Activated T-helper 1 cell treated with Interleukin-2 at 50 U/mL for 16 hours (primary cell): ENCODE results near the gene FBXW12.

Experiments used
- DNase-seq: peaks from one replicate; pipeline ENCODE4 v3.0.0-alpha.2; 2020; ENCODE audit warnings: low read depth

Gene FBXW12

DNA sequence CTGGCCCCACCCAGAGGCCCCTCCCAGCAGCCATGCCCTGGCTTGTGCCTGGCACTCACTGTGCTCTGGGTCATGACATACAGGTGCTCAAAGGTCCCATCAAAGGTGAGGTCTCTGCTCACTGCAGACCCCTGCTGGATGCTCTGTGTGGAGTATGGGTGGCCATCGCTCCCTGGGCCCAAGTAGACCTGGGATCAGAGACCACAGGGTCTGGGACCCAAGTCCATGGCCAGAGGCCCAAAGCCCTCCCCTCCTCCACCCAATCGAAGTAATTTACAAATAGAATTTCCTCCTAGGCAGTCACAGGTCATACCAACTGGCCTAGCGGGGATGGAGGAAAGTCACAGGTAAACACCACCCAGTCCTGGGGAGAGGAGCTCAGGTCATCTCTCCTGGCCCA, 50.3 kb downstream of the FBXW12 start:
- DNase-seq = no peak

DNA sequence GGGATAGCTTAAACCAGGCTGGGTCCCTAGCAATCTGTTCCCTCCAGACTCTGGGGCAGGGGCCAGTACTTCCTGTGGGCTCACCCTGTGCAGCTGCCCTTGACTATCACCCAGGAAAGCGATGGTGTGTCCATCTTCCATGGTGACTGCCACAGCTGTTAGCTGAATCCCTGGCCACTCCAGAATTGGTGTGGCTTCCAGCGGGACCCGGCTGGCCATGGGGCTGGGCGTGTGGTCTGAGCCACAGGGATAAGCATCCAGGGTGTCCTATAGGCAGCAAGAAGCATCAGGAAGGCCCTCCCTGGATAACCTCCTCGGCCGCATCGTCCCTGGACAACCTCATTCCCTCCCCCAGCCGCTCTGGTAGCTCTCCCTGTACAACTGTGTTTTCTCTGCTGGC, 50.7 kb downstream of the FBXW12 start:
- DNase-seq = no peak

DNA sequence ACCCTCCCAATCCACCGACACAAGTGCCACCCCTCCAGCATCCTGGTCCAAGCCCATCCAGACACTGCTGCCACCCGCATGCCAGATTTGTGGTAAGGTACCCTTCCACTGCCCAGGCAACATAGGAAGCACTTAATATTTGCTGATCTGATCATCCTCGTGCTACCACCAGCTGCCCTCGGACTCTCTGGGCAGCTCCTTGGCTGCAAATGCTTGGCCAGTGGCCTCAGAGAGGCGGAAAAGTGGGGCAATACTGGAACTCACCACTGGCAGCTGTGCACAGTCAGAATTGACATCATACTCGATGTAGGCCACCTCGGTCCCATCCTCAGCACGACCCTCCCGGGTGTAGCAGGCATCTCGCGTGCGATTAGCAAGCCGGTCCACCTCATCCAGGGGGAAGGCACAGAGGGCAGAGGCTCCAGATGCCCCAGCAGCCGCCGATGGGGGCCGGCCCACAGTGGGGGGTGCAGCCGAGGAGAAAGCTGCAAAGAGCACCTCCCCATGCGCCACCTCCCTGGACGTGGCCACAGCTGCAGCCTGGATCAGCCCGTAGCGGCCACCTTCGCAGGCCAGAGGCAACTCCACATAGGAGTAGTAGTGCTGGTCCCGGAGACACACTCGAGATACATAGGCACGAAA, 51.3 kb downstream of the FBXW12 start:
- DNase-seq = no peak

DNA sequence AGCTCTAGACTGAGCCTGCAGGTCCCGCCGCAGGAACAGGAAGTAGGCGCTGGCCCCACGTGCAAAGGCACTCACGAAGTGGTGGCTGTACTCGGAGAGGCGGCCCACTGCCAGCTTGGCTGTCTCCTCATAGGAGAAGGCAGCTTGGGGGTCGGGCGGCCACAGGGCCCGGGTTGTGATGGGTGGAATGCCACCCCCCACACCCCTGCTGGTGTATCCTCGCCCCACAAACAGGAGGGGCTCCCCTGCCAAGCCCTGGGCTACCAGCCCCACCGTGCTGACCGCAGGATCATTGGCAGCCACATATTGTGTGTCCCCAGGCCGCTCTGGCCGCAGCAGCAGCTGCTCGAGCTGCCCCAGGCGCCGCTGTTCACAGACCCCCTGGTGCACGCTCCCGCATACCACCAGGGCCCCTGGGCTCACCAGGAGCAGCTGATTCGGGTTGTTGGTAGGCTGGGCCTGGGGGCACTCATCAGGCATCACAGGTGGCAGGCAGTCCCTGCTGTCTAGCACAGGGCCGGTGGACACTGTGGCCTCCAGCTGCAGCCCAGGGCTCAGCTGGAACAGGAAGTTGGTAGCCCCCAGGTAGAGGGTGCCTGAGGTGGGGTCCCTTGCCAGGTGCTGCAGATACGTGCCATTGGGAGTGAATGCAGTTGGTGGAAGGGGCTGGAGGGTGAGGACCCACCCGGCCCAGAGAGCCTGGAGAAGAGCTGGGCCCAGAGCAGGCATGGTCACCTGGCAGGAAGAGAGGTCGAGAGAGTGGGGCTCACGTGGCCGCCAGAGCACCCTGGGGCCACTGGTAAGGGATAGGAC, 52.1 kb downstream of the FBXW12 start:
- no peak for DNase-seq

DNA sequence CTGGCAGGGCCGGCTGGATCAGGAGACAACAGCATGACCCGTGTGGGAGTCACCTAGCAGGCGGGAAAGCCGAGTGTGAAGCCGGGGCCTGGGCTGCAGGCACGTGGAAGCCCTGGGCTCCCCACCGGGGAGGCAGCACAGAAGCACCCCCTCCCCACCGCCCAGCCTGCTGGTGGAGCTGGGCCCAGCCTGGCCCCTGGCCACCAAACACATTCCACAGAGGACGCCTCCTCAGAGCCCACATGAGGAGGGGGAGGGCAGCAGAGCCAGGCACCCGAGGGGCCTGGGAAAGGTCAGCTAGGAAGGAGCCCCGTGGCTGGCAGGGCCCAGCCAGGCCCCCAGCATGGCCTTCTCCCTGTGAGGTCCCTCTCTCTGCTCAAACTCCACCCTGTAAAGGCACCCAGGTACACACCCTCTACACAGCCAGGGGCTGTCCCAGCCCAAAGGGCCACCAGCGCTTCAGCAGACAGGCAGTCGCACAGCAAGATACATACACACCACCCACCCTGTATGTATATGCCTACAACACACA, 53.3 kb downstream of the FBXW12 start:
- no peak for DNase-seq

DNA sequence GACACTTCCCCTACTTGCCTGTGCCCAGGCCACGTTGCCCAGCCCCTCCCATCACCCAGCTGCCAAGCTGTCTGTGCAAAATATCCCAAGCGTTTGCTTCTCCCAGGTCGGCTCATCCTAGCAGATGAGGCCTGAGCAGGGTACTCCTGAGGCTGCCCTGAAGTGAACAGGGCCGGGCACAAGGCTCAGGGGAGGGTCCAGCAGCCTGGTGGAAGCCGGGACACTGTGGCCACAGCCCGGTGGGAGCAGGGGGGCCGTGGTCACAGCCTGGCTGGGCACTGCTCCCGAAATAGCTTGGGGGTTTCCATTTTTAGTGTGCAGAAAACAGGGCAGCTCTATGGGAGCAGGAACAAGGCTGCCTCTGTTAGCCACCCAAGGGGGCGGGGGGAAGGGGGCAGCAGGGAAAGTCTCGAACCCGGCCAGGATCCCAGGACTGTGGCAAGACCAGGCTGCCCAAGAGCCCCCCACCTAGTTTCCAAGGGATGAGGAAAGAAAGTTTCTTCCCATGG, 54.4 kb downstream of the FBXW12 start:
- no peak for DNase-seq

DNA sequence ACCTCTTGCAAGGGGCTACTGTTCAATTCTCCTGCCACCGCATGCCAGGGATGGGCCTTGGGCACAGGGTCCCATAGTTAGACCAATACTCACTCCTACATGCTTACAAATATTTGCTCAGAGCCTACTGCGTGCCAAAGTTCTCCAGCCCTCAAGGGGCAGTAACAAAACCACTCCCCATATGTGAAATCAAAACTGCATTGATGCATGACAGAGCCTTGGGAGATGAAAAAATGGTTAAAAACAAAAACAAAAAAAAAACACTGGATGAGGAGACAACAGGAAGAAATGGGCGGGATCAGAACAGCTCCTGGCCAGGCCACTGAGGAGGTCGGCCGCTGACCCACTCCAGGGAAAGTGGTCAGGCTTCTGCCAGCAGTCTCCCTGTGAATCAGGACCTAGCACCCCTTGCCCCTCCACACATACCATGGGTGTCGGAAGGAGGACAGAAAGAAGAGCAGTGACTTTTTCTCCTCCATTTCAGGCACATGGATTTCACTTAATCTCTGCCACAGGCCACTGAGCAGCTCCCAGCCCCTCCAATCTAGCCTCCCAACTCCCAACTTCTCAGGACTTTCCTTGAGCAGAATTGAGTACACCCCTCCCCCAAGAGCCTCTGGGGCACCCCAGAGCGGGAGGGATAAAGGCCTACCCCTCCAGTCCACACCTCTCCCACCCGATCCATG, 55.1 kb downstream of the FBXW12 start:
- DNase-seq = no peak

DNA sequence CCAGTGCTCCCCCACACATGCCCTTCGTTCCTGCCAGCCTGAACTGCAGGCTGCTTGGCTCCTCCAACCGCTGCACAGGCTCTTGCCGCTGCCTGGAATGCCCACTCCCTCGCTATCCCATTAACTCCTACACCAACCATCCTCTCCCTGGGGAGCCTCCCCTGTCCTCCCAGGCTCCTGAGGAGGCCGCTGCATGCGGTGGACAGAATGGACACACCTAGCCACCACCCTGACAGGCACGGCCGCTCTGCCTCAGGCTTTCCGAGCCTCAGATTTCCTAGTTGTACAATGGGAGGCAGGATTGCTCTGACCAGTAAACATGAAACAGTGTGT, 55.6 kb downstream of the FBXW12 start:
- DNase-seq = no peak

DNA sequence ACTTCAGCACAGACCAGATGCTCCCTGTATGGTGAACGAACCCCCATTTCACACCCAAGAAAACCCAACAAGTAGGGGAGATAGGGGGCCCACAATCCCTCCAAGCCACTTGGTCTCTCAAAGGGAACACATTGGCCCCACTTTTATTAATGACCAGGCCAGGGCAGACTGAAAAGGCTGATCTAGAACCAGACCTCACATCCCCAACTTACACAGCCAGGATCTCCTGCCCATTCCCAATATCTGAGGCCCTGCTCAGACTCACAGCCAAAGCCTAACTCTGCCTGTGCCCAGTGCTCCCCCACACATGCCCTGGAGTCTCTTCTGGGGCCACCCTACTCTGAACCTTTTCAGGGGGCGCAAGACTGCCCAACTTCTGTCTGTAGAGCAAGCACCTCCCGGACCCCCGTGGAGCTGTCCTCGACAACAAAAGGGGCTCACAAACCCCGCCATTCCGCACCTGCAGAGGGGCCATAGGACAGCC, 56.1 kb downstream of the FBXW12 start:
- DNase-seq = no peak

DNA sequence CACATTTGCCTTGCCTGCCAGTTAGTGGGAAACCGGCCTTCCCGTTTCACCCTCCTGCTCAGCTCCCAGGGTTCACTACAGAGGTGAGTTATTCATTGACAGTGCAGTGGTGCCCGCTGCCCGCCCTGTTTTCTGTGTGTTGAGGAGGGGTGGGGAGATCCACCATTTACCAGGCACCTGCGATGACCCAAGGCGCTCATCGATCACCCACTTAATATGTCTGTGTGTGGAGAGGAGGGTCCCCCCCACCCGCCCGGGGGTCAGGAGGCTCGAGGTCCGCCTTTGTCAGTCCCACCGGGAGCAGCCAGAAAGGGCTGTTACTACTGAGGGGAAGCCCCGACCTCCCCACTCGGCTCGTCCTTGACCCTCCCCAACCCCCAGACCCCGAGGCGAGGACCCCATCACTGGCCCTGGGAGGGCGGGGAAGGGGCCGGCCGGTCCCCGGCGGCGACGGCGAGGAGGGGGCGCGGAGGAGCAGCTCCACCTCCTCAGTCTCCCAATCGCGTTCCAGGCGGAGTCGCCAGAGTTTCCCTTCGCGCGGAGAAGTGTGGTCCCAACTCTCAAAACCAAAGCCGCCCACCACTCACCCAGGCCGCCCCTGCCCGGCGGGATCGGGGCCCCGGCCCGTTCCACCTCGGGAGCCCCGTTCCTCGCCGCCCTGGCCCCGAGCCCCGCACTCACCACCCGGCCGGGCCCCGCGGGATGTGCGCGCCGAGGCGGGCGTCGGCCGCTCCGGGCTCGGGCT, 56.7 kb downstream of the FBXW12 start:
- no peak for DNase-seq

DNA sequence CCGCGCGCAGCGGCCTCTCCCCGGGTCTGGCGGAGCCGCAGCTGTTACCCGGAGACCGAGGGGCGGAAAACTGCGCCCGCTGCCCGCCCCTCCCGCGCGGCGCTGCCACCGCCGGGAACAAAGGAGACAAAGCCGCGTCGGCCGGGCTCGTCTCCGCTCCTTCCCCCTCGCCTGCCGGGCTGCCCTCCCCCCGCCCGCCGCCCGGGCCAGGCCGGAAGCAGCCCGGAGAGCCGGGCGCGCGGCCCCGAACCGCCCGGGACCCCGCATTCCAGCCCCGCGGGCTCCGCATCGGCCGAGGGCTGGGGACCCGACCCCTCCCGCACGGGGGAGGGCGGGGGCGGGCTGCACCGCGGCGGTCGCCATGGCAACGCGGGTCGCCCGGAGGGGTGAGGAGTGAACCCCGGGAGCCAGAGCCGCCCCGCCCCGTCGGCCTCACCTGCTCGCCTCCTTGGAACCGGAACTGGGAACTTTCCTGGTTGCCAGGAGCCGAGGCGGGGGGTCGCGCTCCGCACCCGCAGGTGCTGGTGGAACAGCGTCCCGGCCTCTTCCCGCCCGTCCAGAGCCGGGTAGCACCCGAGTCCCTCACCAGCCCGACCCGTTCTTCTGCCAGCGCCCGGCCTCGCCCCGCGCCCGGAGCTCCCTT, 57.4 kb downstream of the FBXW12 start:
- peak; percentile 47 for DNase-seq

DNA sequence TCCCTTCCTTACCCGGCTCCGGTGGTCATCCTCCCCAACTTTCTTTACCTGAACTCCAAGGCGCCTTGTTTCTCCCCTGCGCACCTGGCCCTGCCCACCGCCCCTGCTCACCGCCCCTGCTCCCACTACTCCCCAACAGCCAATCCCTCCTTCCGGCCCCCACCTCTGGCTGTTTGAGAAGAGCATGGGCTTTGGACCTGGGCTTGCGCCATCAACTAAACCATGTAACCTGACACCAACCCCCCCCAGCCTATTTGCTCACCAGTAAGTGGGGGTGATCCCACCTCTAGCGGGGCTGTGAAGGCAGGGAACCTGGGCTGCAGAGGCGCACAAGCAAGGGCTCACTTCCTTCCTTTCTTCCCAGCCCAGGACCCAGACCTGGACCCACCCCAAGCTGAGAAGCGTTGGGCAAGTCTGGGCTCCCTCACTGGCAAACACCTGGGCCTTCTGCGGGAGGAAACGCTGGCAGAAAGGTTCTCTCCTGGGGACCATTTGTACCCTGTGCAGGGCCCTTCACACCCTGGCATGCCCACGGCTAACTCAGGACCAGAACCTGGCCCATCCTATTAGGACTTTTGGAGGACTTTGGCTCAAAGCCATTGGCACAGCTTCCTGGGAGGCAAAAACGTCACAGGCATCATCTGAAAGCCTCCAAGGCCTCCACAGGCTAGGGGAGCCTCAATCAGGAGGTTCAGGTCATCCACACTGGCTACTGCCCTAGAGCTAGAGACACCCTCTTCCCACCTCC, 58.1 kb downstream of the FBXW12 start, which contains the start of gene PLXNB1:
Gene PLXNB1, minus strand, starts transcription at position 127 of the 748 bp plus-strand sequence. CDS start 5,475 bp downstream, outside the sequence.
- no peak for DNase-seq

DNA sequence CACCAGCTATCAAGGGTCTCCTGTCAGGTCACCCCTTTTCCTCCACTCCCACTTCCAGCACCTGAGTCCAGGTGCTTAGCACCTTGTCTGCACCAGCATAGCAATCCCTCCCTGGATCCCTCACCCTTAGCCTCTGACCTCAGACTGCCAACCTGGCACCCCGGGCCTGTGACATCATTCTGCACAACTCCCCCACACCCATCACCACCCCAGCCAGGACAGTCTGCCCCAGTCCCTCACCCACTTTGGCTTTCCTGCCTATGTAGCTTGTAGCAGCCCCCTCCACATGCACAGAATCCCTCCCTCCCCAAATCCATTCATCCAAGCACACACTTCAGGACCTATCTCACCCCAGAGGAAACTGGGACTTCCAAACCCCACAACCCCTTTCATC, 58.7 kb downstream of the FBXW12 start:
- DNase-seq = no peak

DNA sequence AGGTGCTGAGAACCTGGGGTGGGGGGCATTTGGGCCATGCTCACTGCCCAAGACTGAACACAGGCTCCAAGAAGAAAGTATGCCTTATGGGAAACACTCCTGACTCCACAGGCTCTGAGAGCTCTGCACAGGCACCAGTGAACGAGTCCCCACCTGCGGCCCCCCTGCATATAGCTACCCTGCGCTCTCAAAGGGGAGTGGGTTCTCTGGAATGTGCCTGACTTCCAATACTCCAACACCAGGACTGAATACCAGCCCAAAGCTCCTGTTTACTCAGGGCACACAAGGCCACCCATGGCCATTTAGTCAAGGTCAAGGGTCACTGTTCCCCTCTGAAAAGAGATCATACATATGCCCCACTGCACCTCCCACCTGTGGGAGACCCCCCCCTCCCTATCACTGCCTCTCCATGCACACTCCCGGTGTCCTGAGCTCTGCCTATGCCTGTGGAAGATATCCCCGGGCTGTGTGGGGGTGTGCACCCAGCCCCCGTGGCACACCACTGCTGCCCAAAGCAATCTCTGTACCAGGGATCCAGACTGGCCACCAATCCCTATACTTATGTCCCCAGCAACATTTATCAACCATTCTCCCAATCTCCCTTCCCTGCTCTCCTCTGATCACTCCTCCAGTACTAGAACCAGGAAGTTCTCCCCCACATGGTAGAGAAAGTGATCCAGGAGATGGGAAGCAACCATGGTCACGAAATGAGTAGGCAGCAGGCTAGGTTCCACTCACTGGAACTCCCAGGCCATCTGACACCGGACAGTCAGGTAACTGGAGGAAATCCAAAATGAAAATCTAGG, 59.4 kb downstream of the FBXW12 start:
- no peak for DNase-seq

DNA sequence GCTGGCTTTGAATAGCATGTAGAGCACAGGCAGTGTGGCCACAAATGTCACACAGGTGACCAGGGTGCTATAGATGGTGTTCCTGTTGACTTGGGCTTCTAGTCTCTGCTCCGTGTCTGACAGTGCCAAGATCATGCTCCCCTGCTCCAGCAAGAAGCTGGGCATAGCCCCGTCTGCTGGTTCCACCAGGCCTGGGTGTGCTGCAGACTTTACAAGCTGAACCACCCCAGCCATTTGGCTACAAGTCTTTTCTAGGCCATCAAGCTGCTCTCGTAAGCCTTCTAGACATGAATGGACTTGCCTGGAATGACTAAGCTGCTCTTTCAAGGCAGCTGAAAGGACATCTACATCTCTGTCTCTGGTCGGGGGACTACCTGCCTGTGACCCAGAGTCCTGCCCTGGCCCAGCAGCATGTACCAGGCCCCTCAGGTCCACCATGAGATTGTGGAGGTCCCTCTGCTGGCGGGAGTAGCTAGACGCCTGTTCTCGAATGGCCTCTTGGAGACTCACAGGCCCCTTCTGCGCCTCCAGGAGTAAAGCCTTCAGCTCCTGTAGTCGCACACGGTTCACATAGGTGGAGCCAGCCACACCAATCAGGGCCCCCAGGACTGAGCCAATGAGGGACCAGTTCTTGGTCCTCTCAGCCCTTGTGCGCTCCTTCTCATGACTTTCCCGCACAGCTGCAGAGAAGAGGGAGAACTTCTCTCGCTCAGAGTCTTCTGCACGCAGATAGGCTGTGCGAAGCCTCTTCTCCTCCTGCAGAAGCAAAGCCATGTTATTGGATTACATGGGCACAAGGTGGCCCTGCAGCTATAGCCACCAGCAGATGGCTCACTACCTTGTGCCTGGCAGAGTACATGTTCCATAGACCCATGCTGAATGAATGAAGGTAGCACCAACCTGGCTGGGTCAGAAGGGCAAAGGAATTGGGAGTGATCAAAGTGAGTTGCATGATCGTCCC, 60.7 kb downstream of the FBXW12 start:
- DNase-seq = no peak

DNA sequence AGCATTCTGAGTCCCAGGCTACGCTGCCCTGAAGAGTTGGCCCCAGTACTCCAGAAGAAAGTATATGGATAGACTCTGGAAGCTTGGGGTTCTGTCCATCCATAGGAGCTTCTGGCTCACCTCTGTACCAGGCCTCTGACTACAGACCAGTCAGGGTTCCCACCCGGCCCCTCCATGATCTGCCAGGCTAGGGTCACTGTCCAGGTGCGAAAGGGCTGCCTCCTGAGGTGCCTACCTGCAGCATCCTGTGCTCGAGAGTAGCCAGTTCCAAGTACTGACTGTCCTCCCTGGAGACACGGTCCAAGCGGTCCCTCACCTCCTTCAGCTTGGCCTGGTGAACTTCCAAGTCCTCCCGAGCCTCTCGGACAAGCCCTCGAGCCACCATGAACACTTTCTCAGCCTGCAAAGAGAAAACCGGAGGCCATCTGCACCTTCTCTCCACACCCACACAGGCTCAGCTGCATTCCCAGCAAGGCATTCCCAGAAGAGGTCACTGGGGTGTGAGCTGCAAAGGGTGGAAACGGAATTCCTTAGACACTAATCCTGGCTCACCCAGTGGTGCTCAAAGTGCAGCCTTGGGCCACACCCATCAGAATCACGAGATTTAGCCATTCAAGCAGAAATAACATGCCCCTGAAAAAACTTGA, 61.6 kb downstream of the FBXW12 start:
- no peak for DNase-seq

DNA sequence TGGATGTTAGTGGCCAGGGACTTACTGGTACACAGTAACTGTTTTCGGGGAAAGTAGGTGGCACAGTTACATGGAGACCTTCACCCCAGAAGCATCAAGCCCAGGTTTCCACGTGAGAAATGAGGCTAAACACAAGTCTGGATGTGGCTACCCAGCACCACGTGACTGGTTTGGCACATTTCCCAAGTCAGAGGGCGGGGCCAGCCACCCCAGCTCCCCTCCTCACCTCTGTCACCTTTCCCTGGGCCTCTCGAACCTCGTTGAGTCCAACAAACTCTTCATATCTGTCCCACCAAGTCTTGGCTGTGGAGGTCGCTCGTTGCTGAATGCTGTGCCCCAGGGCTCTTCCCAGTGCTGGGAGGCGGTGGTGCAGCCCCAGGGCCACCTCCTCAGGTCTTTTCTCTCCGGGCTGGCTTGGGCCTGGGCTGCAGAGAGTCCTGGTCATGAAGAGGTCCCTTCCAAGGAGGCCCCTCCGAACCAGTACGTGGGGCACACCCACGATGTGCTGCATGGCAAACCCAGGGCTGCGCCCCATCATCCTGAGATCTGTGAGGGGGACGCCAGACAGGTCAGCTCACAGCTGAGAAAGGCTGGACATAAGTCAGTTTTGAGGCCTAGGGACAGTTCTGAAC, 62.7 kb downstream of the FBXW12 start:
- DNase-seq = no peak

DNA sequence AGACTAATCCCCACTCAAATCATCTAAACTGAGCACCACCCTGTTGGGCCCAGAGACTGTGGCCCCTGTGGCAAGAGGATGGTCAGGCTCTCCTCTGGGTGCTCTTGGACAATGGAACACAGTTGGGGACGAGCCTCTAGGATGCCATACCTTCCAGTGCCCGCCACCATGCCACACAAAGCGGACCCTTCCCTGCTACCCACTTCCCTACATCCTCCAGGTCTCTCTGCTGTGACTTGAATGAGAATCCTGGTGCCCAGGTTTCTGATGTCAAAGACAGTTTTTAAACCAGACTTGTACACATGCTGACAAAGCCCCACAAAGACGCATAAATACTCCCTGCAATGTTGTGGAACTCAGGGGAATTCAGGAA, 63.2 kb downstream of the FBXW12 start:
- DNase-seq = no peak
